Calu3 (cell line): ENCODE measurements around the gene EIPR1. TPM values are rescaled to one million over a fixed set of nuclear protein-coding genes. Genes with fewer than 3 reads are reported as not detected.

Source experiments
- BruUV-seq: library from RNA; stranded (reverse); fragments of 400-500 nt; replicated peaks from 2 replicates; lab custom pipeline; 2021; lab: Mats Ljungman, UMichigan
- CTCF ChIA-PET: fragments of 300-600 bp; sonication (Branson Sonifier 250); formaldehyde crosslinking; loops from one replicate; lab custom pipeline; 2022; ENCODE audit warnings: antibody characterized with exemption; lab: Charles Lee
- DNase-seq: peaks from one replicate; pipeline ENCODE4 v3.0.0; 2022
- H3K27ac Mint-ChIP-seq: one replicate; pipeline ENCODE4 v1.8.0; 2022; ENCODE audit warnings: mixed read lengths; ENCODE audit not compliant: unreplicated experiment
- H3K27me3 Mint-ChIP-seq: one replicate; pipeline ENCODE4 v1.8.0; 2022; ENCODE audit warnings: mixed read lengths; ENCODE audit not compliant: unreplicated experiment
- H3K36me3 Mint-ChIP-seq: one replicate; pipeline ENCODE4 v1.8.0; 2022; ENCODE audit warnings: mild to moderate bottlenecking, moderate library complexity, mixed read lengths; ENCODE audit not compliant: insufficient read depth, unreplicated experiment
- H3K4me1 Mint-ChIP-seq: one replicate; pipeline ENCODE4 v1.8.0; 2022; ENCODE audit warnings: mild to moderate bottlenecking, low read depth, mixed read lengths; ENCODE audit not compliant: unreplicated experiment
- H3K4me3 Mint-ChIP-seq: one replicate; pipeline ENCODE4 v1.8.0; 2022; ENCODE audit warnings: mild to moderate bottlenecking, low read depth, moderate library complexity, mixed read lengths; ENCODE audit not compliant: unreplicated experiment
- H3K9me3 Mint-ChIP-seq: one replicate; pipeline ENCODE4 v1.8.0; 2022; ENCODE audit warnings: low read depth, mixed read lengths; ENCODE audit not compliant: unreplicated experiment
- intact Hi-C: fragments of 100-400 bp; cut with micrococcal nuclease; formaldehyde crosslinking; loops from one replicate; pipeline ENCODE4 v1.10.0; 2022; ENCODE audit not compliant: unreplicated experiment
- total RNA-seq: library from RNA; stranded (reverse); gene quantifications from 2 replicates; pipeline ENCODE4 v1.2.3, GENCODE V29; 2022
- TF ChIP-seq, protein P1 (sequence below): fragments of 200-600 bp; IDR thresholded peaks from one replicate; pipeline ENCODE4 v1.8.0; 2022; ENCODE audit warnings: antibody characterized with exemption; ENCODE audit not compliant: unreplicated experiment

Gene EIPR1
- total RNA-seq, 1 experiment from 2014 or later, result 31.7 TPM

- no peaks in the 10 kb centered on the region for H3K9me3 Mint-ChIP-seq
- TF ChIP-seq, protein P1, sequence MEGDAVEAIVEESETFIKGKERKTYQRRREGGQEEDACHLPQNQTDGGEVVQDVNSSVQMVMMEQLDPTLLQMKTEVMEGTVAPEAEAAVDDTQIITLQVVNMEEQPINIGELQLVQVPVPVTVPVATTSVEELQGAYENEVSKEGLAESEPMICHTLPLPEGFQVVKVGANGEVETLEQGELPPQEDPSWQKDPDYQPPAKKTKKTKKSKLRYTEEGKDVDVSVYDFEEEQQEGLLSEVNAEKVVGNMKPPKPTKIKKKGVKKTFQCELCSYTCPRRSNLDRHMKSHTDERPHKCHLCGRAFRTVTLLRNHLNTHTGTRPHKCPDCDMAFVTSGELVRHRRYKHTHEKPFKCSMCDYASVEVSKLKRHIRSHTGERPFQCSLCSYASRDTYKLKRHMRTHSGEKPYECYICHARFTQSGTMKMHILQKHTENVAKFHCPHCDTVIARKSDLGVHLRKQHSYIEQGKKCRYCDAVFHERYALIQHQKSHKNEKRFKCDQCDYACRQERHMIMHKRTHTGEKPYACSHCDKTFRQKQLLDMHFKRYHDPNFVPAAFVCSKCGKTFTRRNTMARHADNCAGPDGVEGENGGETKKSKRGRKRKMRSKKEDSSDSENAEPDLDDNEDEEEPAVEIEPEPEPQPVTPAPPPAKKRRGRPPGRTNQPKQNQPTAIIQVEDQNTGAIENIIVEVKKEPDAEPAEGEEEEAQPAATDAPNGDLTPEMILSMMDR, result no peak
- intact Hi-C loops, result no loop called here
- CTCF ChIA-PET, result no interaction called here
- H3K27ac Mint-ChIP-seq, result no peak overlapping the region
- H3K4me3 Mint-ChIP-seq, result no peak overlapping the region
- no peaks in the 10 kb centered on the region for H3K27me3 Mint-ChIP-seq
- DNase-seq, result no peak
- no peaks in the 10 kb centered on the region for H3K4me1 Mint-ChIP-seq
- BruUV-seq, result no TSS peak
- peaks cover 7% of the 10 kb centered on the region for H3K36me3 Mint-ChIP-seq
Observed at GRCh38 chr2:3405876-3406275, 28.3 kb upstream of the EIPR1 start.

DNA sequence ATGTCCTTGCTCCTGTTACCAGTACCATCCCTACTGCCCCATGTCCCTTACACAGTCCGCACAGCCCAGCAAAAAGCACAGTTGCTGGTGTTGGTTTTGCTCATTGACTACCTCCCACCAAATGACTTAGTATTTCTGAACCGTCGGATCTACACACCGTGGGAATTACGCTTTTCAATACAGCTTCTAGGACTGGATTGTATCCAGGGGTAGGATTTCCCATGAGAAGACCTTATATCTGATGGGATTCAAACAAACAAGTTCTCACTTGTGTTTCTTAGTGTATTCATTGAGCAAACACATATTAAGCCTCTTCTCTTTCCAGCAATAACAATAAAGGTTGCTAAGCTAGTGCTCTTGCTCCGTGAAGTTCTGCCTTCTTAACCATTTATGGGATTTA, 27.7 kb upstream of the EIPR1 start:
- Mint-ChIP-seq H3K27me3 (no peaks in the 10 kb centered on the region), H3K9me3 (no peaks in the 10 kb centered on the region), H3K27ac (no peak overlapping the region)

GRCh38 chr2:3404349-3404894, 26.8 kb upstream of the EIPR1 start:
- intact Hi-C loops, result no loop called here
- no TSS peak for BruUV-seq
- TF ChIP-seq, protein P1, result no peak
- no peaks in the 10 kb centered on the region for H3K9me3 Mint-ChIP-seq
- no peak for DNase-seq
- H3K27me3 Mint-ChIP-seq, result no peaks in the 10 kb centered on the region
- peaks cover 7% of the 10 kb centered on the region for H3K36me3 Mint-ChIP-seq
- CTCF ChIA-PET, result interaction anchor here (0.6 kb wide), 1 partner anchor 8 kb away, joined by 6 read pairs; no protein-coding TSS in a partner anchor
- H3K27ac Mint-ChIP-seq, result no peak overlapping the region
- no peak overlapping the region for H3K4me3 Mint-ChIP-seq
- no peaks in the 10 kb centered on the region for H3K4me1 Mint-ChIP-seq

More for the DNA sequence above, 27.7 kb upstream of the EIPR1 start:
- intact Hi-C loops, result no loop called here
- Mint-ChIP-seq H3K36me3 (peaks cover 7% of the 10 kb centered on the region), H3K4me1 (no peaks in the 10 kb centered on the region), H3K4me3 (no peak overlapping the region)
- no peak for DNase-seq
- TF ChIP-seq, protein P1, result no peak
- BruUV-seq, result no TSS peak
- CTCF ChIA-PET, result no interaction called here

DNA sequence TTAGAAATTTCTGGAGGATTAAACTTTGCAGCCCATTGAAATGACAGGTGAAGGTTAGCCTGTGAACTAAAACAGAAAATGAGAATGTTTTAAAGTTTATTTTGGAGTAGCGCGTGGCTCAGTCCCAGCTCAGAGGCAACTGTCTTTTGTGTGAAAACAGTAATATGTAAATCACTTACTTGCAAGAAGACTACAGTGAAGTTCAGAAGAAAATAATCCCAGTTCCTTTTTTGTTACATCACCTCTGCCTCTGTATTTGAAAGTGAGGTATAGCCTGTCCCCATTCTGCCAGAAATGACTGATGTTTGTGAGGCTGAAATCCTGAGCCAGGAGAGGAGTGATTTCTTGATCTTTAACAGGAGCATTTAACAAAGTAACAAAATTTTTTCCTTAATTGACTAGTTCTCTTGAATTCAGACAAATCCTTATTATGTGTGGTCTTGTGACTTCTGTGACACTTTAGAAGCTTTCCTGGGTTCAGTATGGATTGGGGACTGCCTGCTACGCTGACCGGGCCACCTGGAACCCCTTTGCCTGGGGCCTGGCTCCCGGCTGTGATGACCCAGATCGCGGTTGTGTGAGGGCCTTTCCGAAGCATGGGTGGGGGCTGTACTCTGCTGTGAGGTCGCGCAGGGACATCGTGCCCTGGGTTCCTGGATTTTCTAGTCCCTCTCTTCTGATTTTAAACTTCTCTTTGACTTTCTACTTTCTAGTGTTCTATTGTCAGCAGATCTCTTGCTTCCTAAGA, 26.1 kb upstream of the EIPR1 start:
- Mint-ChIP-seq H3K36me3 (peaks cover 7% of the 10 kb centered on the region), H3K4me3 (no peak overlapping the region), H3K27me3 (no peaks in the 10 kb centered on the region), H3K4me1 (no peaks in the 10 kb centered on the region), H3K27ac (no peak overlapping the region), H3K9me3 (no peaks in the 10 kb centered on the region)
- TF ChIP-seq, protein P1, result no peak
- no peak for DNase-seq
- intact Hi-C loops, result no loop called here
- no TSS peak for BruUV-seq
- CTCF ChIA-PET, result no interaction called here
